ENCODE results near the gene EIPR1.

Gene EIPR1

GRCh38 chr2:3377612-3378432 is at the start of gene EIPR1:
TSS of gene EIPR1 (minus strand) at chr2:3377818. CDS start at chr2:3377689, 129 bp downstream.
- peak; percentile 96 for DNase-seq

GRCh38 chr2:3427272-3427671 is 49.7 kb upstream of the EIPR1 start:
- no peak for DNase-seq

- no peak for DNase-seq
Observed at GRCh38 chr2:3426615-3427014, 49.0 kb upstream of the EIPR1 start.

- no peak for DNase-seq
Observed at GRCh38 chr2:3424171-3424795, 46.7 kb upstream of the EIPR1 start.

GRCh38 chr2:3423492-3424170 is 46.0 kb upstream of the EIPR1 start:
- DNase-seq, result peak; percentile 81

GRCh38 chr2:3422161-3422779 is 44.7 kb upstream of the EIPR1 start:
- DNase-seq, result no peak

- DNase-seq, result no peak
Observed at GRCh38 chr2:3421580-3421979, 44.0 kb upstream of the EIPR1 start.

- no peak for DNase-seq
Observed at GRCh38 chr2:3420769-3421397, 43.3 kb upstream of the EIPR1 start.

GRCh38 chr2:3420076-3420768 is 42.6 kb upstream of the EIPR1 start:
- DNase-seq, result no peak

GRCh38 chr2:3418766-3419404 is 41.3 kb upstream of the EIPR1 start:
- DNase-seq, result no peak

GRCh38 chr2:3414133-3414860 is 36.7 kb upstream of the EIPR1 start:
- no peak for DNase-seq

GRCh38 chr2:3413697-3414096 is 36.1 kb upstream of the EIPR1 start:
- no peak for DNase-seq

- DNase-seq, result no peak
Observed at GRCh38 chr2:3411103-3411502, 33.5 kb upstream of the EIPR1 start.

GRCh38 chr2:3409627-3410170 is 32.1 kb upstream of the EIPR1 start:
- DNase-seq, result no peak

GRCh38 chr2:3408781-3409180 is 31.2 kb upstream of the EIPR1 start:
- DNase-seq, result no peak

GRCh38 chr2:3406501-3406900 is 28.9 kb upstream of the EIPR1 start:
- DNase-seq, result no peak

GRCh38 chr2:3405876-3406275 is 28.3 kb upstream of the EIPR1 start:
- DNase-seq, result no peak

- DNase-seq, result no peak
Observed at GRCh38 chr2:3405307-3405706, 27.7 kb upstream of the EIPR1 start.

GRCh38 chr2:3404349-3404894 is 26.8 kb upstream of the EIPR1 start:
- DNase-seq, result no peak

- no peak for DNase-seq
Observed at GRCh38 chr2:3403587-3404334, 26.1 kb upstream of the EIPR1 start.

All from stimulated activated CD4-positive, alpha-beta T cell treated with anti-CD3 and anti-CD28 coated beads, Interleukin-4, amount 100 ng/mL, for 24 hours (primary cell).